Ovary (tissue), 3 donors: Measurements from ENCODE around the gene ZG16.
"Not testable (repeated sequence)": the region's sequence is repeated elsewhere in the genome, so short reads cannot be mapped to it uniquely, and the experiment has no call there.

ENCODE experiments used
- CTCF ChIP-seq, 3 donors: fragments of 450-650 bp in 2 of 3; fragments of 200-600 bp in 1 of 3; IDR thresholded peaks; one replicate each; pipeline versions ENCODE4 v1.5.1 to v1.8.0; 2016 to 2022; ENCODE audit warnings: antibody characterized with exemption in 3 of 3, mild to moderate bottlenecking in 1 of 3
- POLR2A ChIP-seq: fragments of 450-650 bp; IDR thresholded peaks from one replicate; pipeline ENCODE4 v1.6.1; 2017; ENCODE audit warnings: antibody characterized with exemption, mild to moderate bottlenecking, moderate library complexity
- donor health status: DM: no; HTN: no; CAD: no.

- not testable (repeated sequence) for TF ChIP-seq CTCF (IDR thresholded peaks at IDR 0.05); POLR2A
Measured at GRCh38 chr16:29757086-29757485, 21.0 kb upstream of the ZG16 start.
